H1 (cell line): ENCODE data around the gene SLITRK1. TPM values are rescaled to one million over a fixed set of nuclear protein-coding genes. Genes with fewer than 3 reads are reported as not detected.

Experiments used
- CTCF ChIA-PET: fragments of 300-600 bp; sonication (Branson Sonifier 250); formaldehyde crosslinking; loops from one replicate; lab custom pipeline; 2021; ENCODE audit not compliant: partially characterized antibody; lab: Charles Lee
- POLR2A ChIA-PET: fragments of 300-600 bp; sonication (Branson Sonifier 250); formaldehyde crosslinking; loops from one replicate; lab custom pipeline; 2021; ENCODE audit warnings: inconsistent platforms; ENCODE audit not compliant: partially characterized antibody; lab: Charles Lee
- DNase-seq, 2 experiments: peaks; one replicate each; pipeline versions ENCODE4 v3.0.0 to v3.0.0-alpha.2; 2010 to 2022; ENCODE audit warnings: low spot score in 2 of 2, low read depth in 1 of 2, mixed read lengths in 1 of 2
- FAIRE-seq: peaks from 2 replicates; lab custom pipeline; 2011; peaks lifted over from hg19 to GRCh38; lab: Jason Lieb, UNC
- H2AFZ ChIP-seq: 2 replicates; pipeline ENCODE4 v1.8.1; 2012; ENCODE audit warnings: low read length, inconsistent platforms
- H2AK5ac ChIP-seq: 2 replicates; pipeline ENCODE4 v1.6.1; 2013; ENCODE audit warnings: low read depth, low read length
- H2BK120ac ChIP-seq: replicated peaks from 2 replicates; pipeline ENCODE3; 2013; ENCODE audit warnings: low read depth, low read length, inconsistent platforms
- H2BK12ac ChIP-seq: 2 replicates; pipeline ENCODE4 v1.6.1; 2013; ENCODE audit warnings: low read depth, low read length
- H2BK15ac ChIP-seq: 2 replicates; pipeline ENCODE4 v1.6.1; 2013; ENCODE audit warnings: low read length
- H2BK20ac ChIP-seq: 2 replicates; pipeline ENCODE4 v1.6.1; 2013; ENCODE audit warnings: low read length
- H2BK5ac ChIP-seq: 2 replicates; pipeline ENCODE4 v1.6.1; 2013; ENCODE audit warnings: low read depth, low read length
- H3K14ac ChIP-seq: 2 replicates; pipeline ENCODE4 v1.6.1; 2013; ENCODE audit warnings: inconsistent platforms; ENCODE audit not compliant: insufficient read length
- H3K18ac ChIP-seq: 2 replicates; pipeline ENCODE4 v1.6.1; 2013; ENCODE audit warnings: low read length; ENCODE audit errors: extremely low read depth
- H3K23ac ChIP-seq: 2 replicates; pipeline ENCODE4 v1.6.1; 2013; ENCODE audit warnings: inconsistent platforms; ENCODE audit not compliant: insufficient read length
- H3K23me2 ChIP-seq: 2 replicates; pipeline ENCODE4 v1.6.1; 2013; ENCODE audit warnings: low read depth, low read length
- H3K27ac ChIP-seq: 2 replicates; pipeline ENCODE4 v1.6.1; 2011; ENCODE audit warnings: low read depth, low read length, inconsistent platforms
- H3K27me3 ChIP-seq, 4 experiments: replicated peaks in 1 of 4; 1 replicate in 1 of 4; 2 replicates in 3 of 4; pipeline versions ENCODE4 v1.6.1 to v1.8.1; 2011 to 2013; ENCODE audit warnings: low read length in 3 of 4, mild to moderate bottlenecking in 3 of 4, inconsistent platforms in 2 of 4, mixed read lengths in 2 of 4, moderate library complexity in 1 of 4; ENCODE audit not compliant: control insufficient read depth in 3 of 4, insufficient read depth in 3 of 4; ENCODE audit errors: extremely low read depth in 1 of 4
- H3K36me3 ChIP-seq, 4 experiments: 2 replicates each; pipeline versions ENCODE4 v1.6.1 to v1.8.1; 2011 to 2013; ENCODE audit warnings: mild to moderate bottlenecking in 4 of 4, low read length in 3 of 4, moderate library complexity in 2 of 4, control low read depth in 1 of 4, inconsistent platforms in 1 of 4; ENCODE audit not compliant: insufficient read depth in 4 of 4, control insufficient read depth in 2 of 4
- H3K4ac ChIP-seq: replicated peaks from 2 replicates; pipeline ENCODE3; 2013; ENCODE audit warnings: low read length, low read depth, mixed read lengths, inconsistent platforms; ENCODE audit not compliant: insufficient read length
- H3K4me1 ChIP-seq, 4 experiments: replicated peaks in 1 of 4; 1 replicate in 1 of 4; 2 replicates in 3 of 4; pipeline versions ENCODE4 v1.6.1 to v1.8.1; 2011 to 2013; ENCODE audit warnings: low read length in 3 of 4, inconsistent platforms in 2 of 4, mixed read lengths in 1 of 4; ENCODE audit not compliant: insufficient read depth in 4 of 4, control insufficient read depth in 3 of 4
- H3K4me2 ChIP-seq, 2 experiments: 2 replicates each; pipeline versions ENCODE4 v1.6.1 to v1.8.1; 2011 to 2013; ENCODE audit warnings: low read depth in 2 of 2, low read length in 2 of 2, control low read depth in 1 of 2, inconsistent platforms in 1 of 2, mild to moderate bottlenecking in 1 of 2; ENCODE audit not compliant: insufficient read depth in 1 of 2
- H3K4me3 ChIP-seq, 4 experiments: fragments of 200-600, 300-600 bp in 1 of 4; sonication (generic), shearing (Covaris generic), sonication (Bioruptor Twin) in 1 of 4; 2 replicates each; pipeline versions ENCODE4 v1.5.1 to v1.8.1; 2011 to 2016; ENCODE audit warnings: low read length in 4 of 4, low read depth in 3 of 4, control low read depth in 2 of 4, inconsistent platforms in 2 of 4, mild to moderate bottlenecking in 2 of 4, mixed read lengths in 1 of 4, moderate library complexity in 1 of 4; ENCODE audit not compliant: insufficient read depth in 2 of 4; ENCODE audit errors: extremely low read depth in 1 of 4
- H3K56ac ChIP-seq: replicated peaks from 2 replicates; pipeline ENCODE3; 2013; ENCODE audit warnings: low read depth, mild to moderate bottlenecking, mixed read lengths, low read length, inconsistent platforms; ENCODE audit not compliant: insufficient read length
- H3K79me1 ChIP-seq: 2 replicates; pipeline ENCODE4 v1.6.1; 2013; ENCODE audit warnings: low read depth, low read length, control low read depth
- H3K79me2 ChIP-seq, 2 experiments: 2 replicates each; pipeline versions ENCODE4 v1.6.1 to v1.8.1; 2012 to 2013; ENCODE audit warnings: low read length in 2 of 2, mild to moderate bottlenecking in 2 of 2, inconsistent platforms in 1 of 2; ENCODE audit not compliant: insufficient read depth in 2 of 2, control insufficient read depth in 1 of 2
- H3K9ac ChIP-seq, 4 experiments: replicated peaks in 1 of 4; 1 replicate in 1 of 4; 2 replicates in 3 of 4; pipeline versions ENCODE4 v1.6.1 to v1.8.1; 2011 to 2013; ENCODE audit warnings: low read depth in 3 of 4, low read length in 3 of 4, control low read depth in 2 of 4, mild to moderate bottlenecking in 2 of 4, moderate library complexity in 2 of 4, inconsistent platforms in 1 of 4; ENCODE audit errors: extremely low read depth in 1 of 4
- H3K9me3 ChIP-seq, 2 experiments: 2 replicates each; pipeline versions ENCODE4 v1.6.1 to v1.8.1; 2012 to 2013; ENCODE audit warnings: mild to moderate bottlenecking in 2 of 2, moderate library complexity in 2 of 2, control low read depth in 1 of 2, inconsistent platforms in 1 of 2, low read depth in 1 of 2, low read length in 1 of 2, mixed read lengths in 1 of 2; ENCODE audit not compliant: insufficient read depth in 2 of 2
- H4K20me1 ChIP-seq, 2 experiments: replicated peaks in 1 of 2; 2 replicates each; pipeline versions ENCODE3 to v1.8.1; 2011 to 2013; ENCODE audit warnings: inconsistent platforms in 2 of 2, low read length in 2 of 2, mild to moderate bottlenecking in 1 of 2; ENCODE audit not compliant: insufficient read depth in 2 of 2, control insufficient read depth in 1 of 2
- H4K5ac ChIP-seq: 2 replicates; pipeline ENCODE4 v1.6.1; 2013; ENCODE audit warnings: low read length, low read depth, mixed read lengths, inconsistent platforms; ENCODE audit not compliant: insufficient read length
- H4K8ac ChIP-seq: 2 replicates; pipeline ENCODE4 v1.8.0; 2013; ENCODE audit warnings: mild to moderate bottlenecking, moderate library complexity, low read length, inconsistent platforms; ENCODE audit not compliant: insufficient read depth; ENCODE audit errors: extremely low read depth
- H4K91ac ChIP-seq: replicated peaks from 2 replicates; pipeline ENCODE3; 2013; ENCODE audit warnings: low read length, mixed read lengths, inconsistent platforms; ENCODE audit not compliant: insufficient read length
- BACH1 ChIP-seq: IDR thresholded peaks from 2 replicates; pipeline ENCODE4 v1.6.1; 2012; ENCODE audit warnings: low read length, improper control_type of control experiment
- HDAC2 ChIP-seq, 2 experiments: fragments of 300-600 bp in 1 of 2; sonication (generic) in 1 of 2; IDR thresholded peaks; 2 replicates each; pipeline ENCODE4 v1.6.1; 2011 to 2012; ENCODE audit warnings: low read depth in 2 of 2, low read length in 2 of 2, mild to moderate bottlenecking in 2 of 2, moderate library complexity in 2 of 2, borderline replicate concordance in 1 of 2, inconsistent platforms in 1 of 2
- NANOG ChIP-seq: IDR thresholded peaks from 2 replicates; pipeline ENCODE4 v1.6.1; 2011; ENCODE audit warnings: low read length, low read depth, mild to moderate bottlenecking, inconsistent platforms; ENCODE audit not compliant: insufficient read depth, poor library complexity, severe bottlenecking
- NRF1 ChIP-seq: IDR thresholded peaks from 2 replicates; pipeline ENCODE4 v1.6.1; 2011; ENCODE audit warnings: mild to moderate bottlenecking, low read depth, low read length, improper control_type of control experiment
- SUZ12 ChIP-seq: fragments of 200-600 bp; sonication (generic); IDR thresholded peaks from 2 replicates; pipeline ENCODE4 v1.6.1; 2012; ENCODE audit warnings: mild to moderate bottlenecking, inconsistent platforms, low read length, moderate library complexity, mixed read lengths
- WGBS, 2 experiments: shearing (Covaris generic) in 1 of 2; methylation state at CpG; one replicate each; pipeline versions ENCODE4 v1.1.6 to v1.1.7; 2013 to 2015; ENCODE audit warnings: low lambda C conversion rate in 2 of 2, mixed read lengths in 2 of 2, inconsistent platforms in 1 of 2, low coverage in 1 of 2, missing lambda C conversion rate in 1 of 2; ENCODE audit not compliant: insufficient replicate concordance in 2 of 2, insufficient coverage in 1 of 2, insufficient read length in 1 of 2; ENCODE audit errors: extremely low coverage in 1 of 2, missing lambda C conversion rate in 1 of 2; 5-methylcytosine and 5-hydroxymethylcytosine counted together
- long read RNA-seq, 2 experiments: library from RNA in 1 of 2; library from capped mRNA in 1 of 2; stranded (forward); transcript quantifications; one replicate each; pipeline ENCODE4 v2.0.0, GENCODE V29; 2021; ENCODE audit warnings: inconsistent platforms in 1 of 2
- polyA minus RNA-seq, 3 experiments: library from RNA; depleted of rRNA, polyadenylated mRNA; stranded (reverse); fragments of >200 nt; gene quantifications; 1 replicate in 2 of 3; 2 replicates in 1 of 3; pipeline ENCODE4 v1.2.3, GENCODE V29; 2011
- polyA plus RNA-seq, 7 experiments: library from polyadenylated mRNA; depleted of rRNA in 3 of 7; stranded (reverse) in 5 of 7; unstranded in 2 of 7; fragments of >200 nt in 5 of 7; fragments of 200-250 nt in 2 of 7; gene quantifications; 1 replicate in 5 of 7; 2 replicates in 1 of 7; 4 replicates in 1 of 7; pipeline versions ENCODE4 v1.2.1 to v1.2.3, GENCODE V29; 2011 to 2013; ENCODE audit warnings: missing spikeins in 2 of 7, mixed read lengths in 2 of 7
- total RNA-seq: library from RNA; stranded (reverse); fragmentation: NEBNext Ultra II Directional; extraction: Animal tissue kit (Norgen Biotek cat#: 25700); gene quantifications from 2 replicates; pipeline ENCODE4 v1.2.1, GENCODE V29; 2021

Gene SLITRK1, protein sequence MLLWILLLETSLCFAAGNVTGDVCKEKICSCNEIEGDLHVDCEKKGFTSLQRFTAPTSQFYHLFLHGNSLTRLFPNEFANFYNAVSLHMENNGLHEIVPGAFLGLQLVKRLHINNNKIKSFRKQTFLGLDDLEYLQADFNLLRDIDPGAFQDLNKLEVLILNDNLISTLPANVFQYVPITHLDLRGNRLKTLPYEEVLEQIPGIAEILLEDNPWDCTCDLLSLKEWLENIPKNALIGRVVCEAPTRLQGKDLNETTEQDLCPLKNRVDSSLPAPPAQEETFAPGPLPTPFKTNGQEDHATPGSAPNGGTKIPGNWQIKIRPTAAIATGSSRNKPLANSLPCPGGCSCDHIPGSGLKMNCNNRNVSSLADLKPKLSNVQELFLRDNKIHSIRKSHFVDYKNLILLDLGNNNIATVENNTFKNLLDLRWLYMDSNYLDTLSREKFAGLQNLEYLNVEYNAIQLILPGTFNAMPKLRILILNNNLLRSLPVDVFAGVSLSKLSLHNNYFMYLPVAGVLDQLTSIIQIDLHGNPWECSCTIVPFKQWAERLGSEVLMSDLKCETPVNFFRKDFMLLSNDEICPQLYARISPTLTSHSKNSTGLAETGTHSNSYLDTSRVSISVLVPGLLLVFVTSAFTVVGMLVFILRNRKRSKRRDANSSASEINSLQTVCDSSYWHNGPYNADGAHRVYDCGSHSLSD
- total RNA-seq (3.4 TPM in 2 replicates), polyA plus RNA-seq (2011; rRNA removed) (3.1 and 4.2 TPM in 2 replicates), polyA minus RNA-seq (2011; rRNA and poly(A)+ RNA removed) (11.9 and 14.2 TPM in 2 replicates)
- 3.0 TPM for polyA plus RNA-seq (2011; cell fraction: cytosol; rRNA removed)
- 4.6 TPM for polyA plus RNA-seq (2011; cell fraction: nucleus; rRNA removed)
- polyA plus RNA-seq (2012, experiment 1 of 2) = 3.3 to 5.9 TPM (median 4.4 TPM) in 4 replicates
- polyA plus RNA-seq (2012, experiment 2 of 2) = 1.1 TPM
- polyA plus RNA-seq (2013, experiment 1 of 2) = 4.4 TPM
- 3.6 TPM for polyA plus RNA-seq (2013, experiment 2 of 2)
- polyA minus RNA-seq (2011; cell fraction: cytosol; rRNA and poly(A)+ RNA removed) = 3.8 TPM
- polyA minus RNA-seq (2011; cell fraction: nucleus; rRNA and poly(A)+ RNA removed) = 15.0 TPM
- long read RNA-seq, experiment 1, full-length matches to known transcripts = 3 of 3 reads
- long read RNA-seq, experiment 1, partial matches to known transcripts = 0 of 3 reads
- long read RNA-seq, experiment 1, other reads (novel, unspliced or antisense) = 0 of 3 reads
- long read RNA-seq, experiment 2, full-length matches to known transcripts = 1 of 1 reads
- long read RNA-seq, experiment 2, partial matches to known transcripts = 0 of 1 reads
- long read RNA-seq, experiment 2, other reads (novel, unspliced or antisense) = 0 of 1 reads

DNA sequence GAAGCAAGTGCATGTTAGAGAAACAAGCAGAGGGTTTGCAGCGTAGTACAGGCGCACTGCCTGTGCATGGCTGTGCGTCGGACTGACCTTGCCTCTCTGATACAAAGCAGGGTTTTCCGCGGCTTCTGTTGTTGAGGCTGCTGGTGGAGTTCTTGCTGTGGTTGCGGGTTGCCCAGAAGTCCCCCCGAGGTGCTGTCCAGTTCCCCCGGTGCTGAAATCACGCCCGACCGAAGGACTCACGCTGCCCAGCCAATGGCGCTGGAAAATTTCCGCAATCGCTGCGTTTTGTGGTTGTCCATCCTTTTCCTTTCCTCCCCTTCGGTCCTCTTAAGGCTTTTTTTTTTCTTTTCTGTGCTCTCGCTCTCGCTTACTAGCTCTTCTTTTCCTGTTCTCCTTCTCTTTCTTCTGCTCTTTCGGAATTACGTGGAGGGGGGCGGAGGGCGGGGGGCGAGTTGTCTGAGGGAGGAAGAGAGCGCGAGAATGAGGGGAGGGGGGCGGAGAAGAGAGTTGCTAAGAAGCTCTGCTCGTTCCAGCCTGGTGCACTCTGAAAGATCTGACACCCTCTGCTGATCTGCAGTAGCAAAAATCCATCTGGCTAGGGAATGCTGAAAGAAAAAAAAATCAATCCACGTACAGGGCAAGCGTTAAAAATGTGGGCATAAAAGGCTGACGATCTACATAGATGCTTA, at the start of gene SLITRK1:
SLITRK1 (minus strand) TSS at position 558 of the 689 bp plus-strand sequence. CDS start 967 bp downstream, outside the sequence.
- H3K79me2 ChIP-seq = no peaks in the 10 kb centered on the region
- no peaks in the 10 kb centered on the region for H3K36me3 ChIP-seq
- no peak within 1 kb of the TSS for H3K14ac ChIP-seq
- H3K27ac ChIP-seq = no peak within 1 kb of the TSS
- H2BK15ac ChIP-seq = no peak within 1 kb of the TSS
- H3K56ac ChIP-seq = no peak within 1 kb of the TSS
- H3K4me2 ChIP-seq = peak within 1 kb of the TSS; percentile 92 to 96
- peaks cover 29% of the 10 kb centered on the region for H3K23me2 ChIP-seq
- H3K23ac ChIP-seq = no peak within 1 kb of the TSS
- H3K18ac ChIP-seq = no peak within 1 kb of the TSS; the same call in 1 of the 2 replicates
- peak within 1 kb of the TSS; percentile 60 for H2AFZ ChIP-seq
- DNase-seq = peak; percentile 53 to 93
- ChIA-PET POLR2A (no interaction called here), CTCF (interaction anchor here (0.6 kb wide), 1 partner anchor 718 kb away, joined by 3 read pairs; no protein-coding TSS in a partner anchor)
- no peak within 1 kb of the TSS for H3K4ac ChIP-seq
- H2BK12ac ChIP-seq = no peak within 1 kb of the TSS
- H3K9me3 ChIP-seq = no peaks in the 10 kb centered on the region
- no peak within 1 kb of the TSS for H4K5ac ChIP-seq
- peak within 1 kb of the TSS; percentile 61 to 79 (median 70) for H3K4me3 ChIP-seq
- no peak within 1 kb of the TSS for H4K91ac ChIP-seq
- no peak within 1 kb of the TSS for H2AK5ac ChIP-seq
- no peak for FAIRE-seq
- H2BK5ac ChIP-seq = no peak within 1 kb of the TSS
- no peak within 1 kb of the TSS for H2BK120ac ChIP-seq
- H3K79me1 ChIP-seq = no peaks in the 10 kb centered on the region
- H3K9ac ChIP-seq = peak within 1 kb of the TSS; percentile 15 to 50 (median 38); a peak in 5 of 7 replicates
- no peak within 1 kb of the TSS; the same call in 1 of the 2 replicates for H2BK20ac ChIP-seq
- no peaks in the 10 kb centered on the region for H4K20me1 ChIP-seq
- peaks cover 18 to 37% (median 32%) of the 10 kb centered on the region in 4 experiments for H3K27me3 ChIP-seq
- 2% methylated on average over 23 of the region's 32 CpGs; no CpG with 5 or more reads in 1 of the 2 experiments for WGBS, 2 experiments
- peaks cover 0 to 18% (median 6%) of the 10 kb centered on the region in 4 experiments; a peak in 6 of 7 replicates for H3K4me1 ChIP-seq
- H4K8ac ChIP-seq = no peak within 1 kb of the TSS
- TF ChIP-seq BACH1 (peak; percentile 61), HDAC2 (IDR thresholded peaks at IDR 0.05; ENCODE audit: borderline replicate concordance in 1 of 2, low read depth in 2 of 2, low read length in 2 of 2) (peak in 1 of 2 experiments; percentile 93; a peak in 3 of 4 replicates), NANOG (no peak), SUZ12 (no peak), NRF1 (no peak)
